HuH-7.5 (cell line): ENCODE results near the gene ITPK1.

Source experiments
- DNase-seq: peaks from one replicate; pipeline ENCODE4 v3.0.0; 2011; ENCODE audit warnings: low spot score

ITPK1 gene

DNA sequence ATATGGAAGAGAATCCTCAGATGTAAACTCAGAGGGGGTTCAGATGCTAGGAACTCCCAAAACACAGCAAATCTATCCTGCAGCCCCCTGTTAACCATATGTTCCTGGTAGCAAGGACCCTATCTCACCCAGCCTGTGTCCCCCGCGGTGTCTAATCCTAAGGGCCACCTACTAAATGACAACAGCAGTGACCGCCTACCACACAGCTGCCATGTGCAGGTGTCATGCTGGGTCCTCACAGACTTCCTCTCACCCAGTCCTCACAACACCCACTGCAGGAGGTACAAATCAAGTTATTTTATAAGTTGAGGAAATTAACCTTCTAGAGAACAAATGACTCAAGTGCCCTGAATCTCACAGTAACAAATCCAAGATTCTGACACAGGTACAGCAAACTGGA is 73.9 kb downstream of the ITPK1 start:
- no peak for DNase-seq

- DNase-seq: no peak
Observed at GRCh38 chr14:93040982-93041381, 74.7 kb downstream of the ITPK1 start.

GRCh38 chr14:93040443-93040842 is 75.3 kb downstream of the ITPK1 start:
- no peak for DNase-seq

- DNase-seq: no peak
Observed at GRCh38 chr14:93039649-93040315, 75.9 kb downstream of the ITPK1 start.

DNA sequence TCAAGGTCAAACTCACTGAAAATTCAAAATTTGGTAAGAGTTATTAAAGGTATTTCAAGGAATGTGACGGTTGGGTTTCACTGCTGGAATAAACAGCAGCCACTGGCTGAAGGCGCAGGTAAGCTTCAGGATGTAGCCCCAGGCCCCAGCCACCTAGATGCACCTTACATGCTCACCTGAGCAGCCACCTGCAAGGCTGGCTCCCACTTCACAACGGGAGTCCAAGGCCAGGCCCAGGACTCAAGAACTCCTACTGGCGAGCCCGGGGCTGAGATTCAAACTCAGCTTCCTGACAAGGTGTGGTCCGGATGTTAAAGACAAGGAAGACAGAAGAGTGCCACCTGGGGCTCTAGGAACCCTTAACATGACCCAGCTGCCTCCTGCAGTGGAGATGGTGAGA is 78.4 kb downstream of the ITPK1 start:
- no peak for DNase-seq

DNA sequence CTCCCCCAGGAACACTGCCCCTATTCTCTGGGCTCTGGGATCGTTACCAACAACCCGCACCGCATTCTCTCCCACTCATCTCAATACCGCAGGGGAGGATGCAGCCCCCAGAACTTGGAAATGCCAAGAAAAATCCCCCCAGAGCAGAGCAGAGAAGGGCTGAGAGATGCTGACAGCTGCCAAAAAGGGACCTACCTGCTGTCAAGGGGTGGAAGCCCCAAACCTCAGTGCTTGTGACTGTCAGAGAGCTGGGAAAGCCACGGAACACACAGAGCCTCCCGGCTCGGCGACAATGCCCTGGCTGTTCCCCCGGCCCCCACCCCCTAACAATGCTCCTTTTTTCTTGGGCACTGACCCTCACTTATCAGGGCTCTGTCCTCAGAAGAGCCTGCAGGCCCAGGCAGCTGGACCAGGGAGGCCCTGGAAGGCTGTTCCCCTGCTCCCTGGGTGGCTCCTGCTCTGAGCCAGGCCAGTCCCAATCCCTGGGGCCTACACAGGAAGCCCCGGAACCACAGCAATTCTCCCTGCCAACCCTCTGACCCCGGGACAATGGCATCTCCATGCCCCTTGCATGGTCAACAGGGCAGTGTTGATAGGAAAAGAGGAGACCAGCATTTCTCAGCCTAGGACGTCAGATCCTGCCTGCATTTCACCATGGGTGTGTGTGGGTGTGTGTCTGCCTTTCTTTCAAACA is 78.9 kb downstream of the ITPK1 start:
- DNase-seq: no peak

- DNase-seq: peak; percentile 71
Observed at GRCh38 chr14:93035917-93036651, 79.6 kb downstream of the ITPK1 start.

DNA sequence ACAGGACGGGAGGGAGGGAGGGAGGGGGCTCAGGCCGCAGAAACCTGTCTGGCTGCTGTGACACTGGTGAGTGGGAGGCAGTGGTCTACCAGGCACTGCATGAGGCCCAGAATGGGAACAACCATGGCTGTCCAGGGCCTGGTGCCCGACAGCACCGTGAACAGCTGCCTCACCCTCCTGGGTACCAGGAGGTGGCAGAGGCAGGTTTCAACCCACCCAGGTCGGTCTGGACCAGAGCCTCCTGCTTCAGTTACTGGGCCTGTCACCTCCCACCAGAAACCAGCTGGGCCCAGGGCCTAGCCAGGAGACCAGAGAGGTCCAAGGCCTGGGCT is 80.2 kb downstream of the ITPK1 start:
- no peak for DNase-seq

DNA sequence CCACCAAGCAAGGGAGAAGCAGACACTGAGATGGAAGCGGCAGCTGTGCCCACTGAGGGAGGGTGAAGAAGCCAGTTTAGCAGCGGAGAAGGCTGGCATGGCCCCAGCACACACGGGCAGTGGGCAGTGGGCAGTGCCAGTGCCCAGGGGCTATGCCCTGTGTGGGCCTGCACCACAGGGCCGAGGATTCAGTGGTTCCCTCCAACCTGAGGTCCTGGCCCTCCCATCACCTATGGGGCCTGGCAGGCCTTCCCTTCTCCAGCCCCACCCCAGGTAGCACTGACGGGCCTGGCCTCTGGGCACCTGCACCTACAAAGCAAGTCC is 81.1 kb downstream of the ITPK1 start:
- DNase-seq: no peak

GRCh38 chr14:93033983-93034670 is 81.6 kb downstream of the ITPK1 start:
- no peak for DNase-seq

GRCh38 chr14:93033084-93033982 is 82.4 kb downstream of the ITPK1 start:
- DNase-seq: peak; percentile 33

GRCh38 chr14:93032421-93032936 is 83.2 kb downstream of the ITPK1 start:
- DNase-seq: no peak

GRCh38 chr14:93031505-93032315 is 84.0 kb downstream of the ITPK1 start:
- no peak for DNase-seq

DNA sequence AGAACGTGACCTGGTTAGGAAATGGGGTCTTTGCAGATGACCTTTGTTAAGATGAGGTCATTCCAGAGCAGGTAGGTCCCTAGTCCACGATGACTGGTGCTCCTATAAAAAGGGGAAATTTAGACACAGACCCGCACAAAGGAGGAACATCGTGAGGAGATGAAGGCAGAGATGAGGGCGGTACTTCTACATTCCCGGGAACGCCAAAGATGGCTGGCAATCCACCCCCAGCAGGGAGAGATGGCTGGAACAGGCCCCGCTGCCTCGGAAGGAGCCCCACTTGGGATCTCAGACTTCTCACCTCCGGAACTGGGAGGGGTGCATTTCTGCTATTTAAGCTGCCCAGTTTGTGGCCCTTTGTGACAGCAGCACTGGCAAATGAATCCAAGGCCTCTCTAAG is 85.0 kb downstream of the ITPK1 start:
- no peak for DNase-seq

- DNase-seq: no peak
Observed at GRCh38 chr14:93029911-93030508, 85.7 kb downstream of the ITPK1 start.

- no peak for DNase-seq
Observed at GRCh38 chr14:93029417-93029816, 86.3 kb downstream of the ITPK1 start.

- no peak for DNase-seq
Observed at GRCh38 chr14:93028724-93029076, 87.0 kb downstream of the ITPK1 start.

DNA sequence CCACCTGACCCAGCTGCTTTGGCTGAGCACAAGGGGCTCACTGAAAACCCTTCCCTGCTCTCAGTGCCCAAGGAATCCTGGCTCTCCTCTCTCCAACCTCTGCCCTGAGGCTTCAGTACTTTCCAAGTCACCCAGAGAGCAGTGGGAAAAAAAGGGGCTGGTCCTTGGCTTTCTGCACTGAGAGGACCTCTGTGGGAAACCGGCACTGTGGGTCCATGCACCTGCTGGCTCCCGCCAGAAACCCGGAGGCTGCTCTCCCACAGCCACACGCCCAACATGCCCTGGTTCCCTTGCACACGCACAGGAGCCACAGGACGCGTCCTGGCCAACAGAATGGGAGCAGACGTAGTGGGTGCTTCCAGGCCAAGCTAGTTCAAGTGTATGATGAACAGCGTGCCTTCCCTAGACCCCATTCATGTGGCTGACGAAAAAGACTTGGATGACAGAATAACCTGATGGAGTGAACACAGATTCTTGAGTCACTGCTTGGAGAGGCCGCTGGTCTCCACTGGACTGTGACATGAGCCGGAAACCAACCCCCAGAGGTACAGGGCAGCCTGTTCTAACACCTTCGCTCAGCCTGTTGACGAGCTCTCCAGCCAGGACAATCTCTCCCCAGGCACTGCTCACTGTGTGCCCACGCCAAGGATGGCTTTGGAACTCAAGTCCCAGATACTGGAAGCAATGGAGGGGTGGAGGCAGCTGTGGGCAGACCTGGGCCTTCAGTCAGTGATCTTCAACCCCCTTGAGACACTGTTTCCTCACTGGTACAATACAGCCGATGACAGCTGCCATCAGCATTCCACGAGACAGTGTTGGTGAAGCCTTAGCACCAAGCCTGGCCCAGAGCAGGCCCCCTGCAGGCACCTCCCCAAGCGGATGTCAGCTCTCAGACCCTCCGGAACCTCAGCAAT is 87.7 kb downstream of the ITPK1 start:
- no peak for DNase-seq

DNA sequence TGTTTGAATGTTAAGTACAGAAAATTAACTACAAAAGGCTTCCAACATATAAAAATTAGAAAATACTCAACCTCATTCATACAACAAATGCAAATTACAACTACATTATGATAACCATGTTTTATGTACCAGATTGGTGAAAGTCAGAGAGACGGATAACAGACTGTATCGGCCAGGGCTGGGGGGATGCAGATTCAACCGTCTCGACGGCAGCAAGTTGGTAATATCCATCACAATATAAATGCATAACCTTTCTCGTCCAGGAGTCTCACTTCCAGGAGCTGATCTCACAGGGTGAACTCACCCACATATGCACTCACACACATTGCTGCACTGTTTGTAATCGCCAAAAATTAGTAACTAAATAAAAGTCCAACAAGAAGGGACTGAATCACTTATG is 89.4 kb downstream of the ITPK1 start:
- no peak for DNase-seq
